Upper lobe of right lung (tissue), 1 donor: ENCODE data around the gene COX6B2. TPM values are rescaled to one million over a fixed set of nuclear protein-coding genes. Genes with fewer than 3 reads are reported as not detected.

ENCODE experiments used
- ATAC-seq: fragments of 200-7000 bp; cut with Tn5 transposase; one replicate; pipeline ENCODE4 v1.9.1; 2020; ENCODE audit warnings: mild to moderate bottlenecking, moderate library complexity
- DNase-seq: peaks from one replicate; pipeline ENCODE4 v3.0.0-alpha.2; 2020
- H3K27ac ChIP-seq: fragments of 200-600 bp; one replicate; pipeline ENCODE4 v1.8.0; 2022
- H3K27me3 ChIP-seq: fragments of 200-600 bp; one replicate; pipeline ENCODE4 v1.8.0; 2022; ENCODE audit warnings: mild to moderate bottlenecking
- H3K36me3 ChIP-seq: fragments of 200-600 bp; one replicate; pipeline ENCODE4 v1.8.0; 2022
- H3K4me1 ChIP-seq: fragments of 200-600 bp; one replicate; pipeline ENCODE4 v1.8.0; 2022
- H3K4me3 ChIP-seq: fragments of 200-600 bp; one replicate; pipeline ENCODE4 v1.8.0; 2022; ENCODE audit warnings: mild to moderate bottlenecking
- H3K9me3 ChIP-seq: fragments of 200-600 bp; one replicate; pipeline ENCODE4 v1.8.0; 2022
- intact Hi-C: fragments of 100-400 bp; cut with DNase I; formaldehyde crosslinking; loops from one replicate; pipeline ENCODE4 v1.11.0; 2022
- total RNA-seq: library from RNA; stranded (reverse); fragmentation: NEBNext Ultra II Directional; extraction: Animal tissue kit (Norgen Biotek cat#: 25700); gene quantifications from one replicate; pipeline ENCODE4 v1.2.1, GENCODE V29; 2021
- TF ChIP-seq, protein P1 (sequence below): fragments of 200-600 bp; IDR thresholded peaks from one replicate; pipeline ENCODE4 v1.8.0; 2022; ENCODE audit warnings: antibody characterized with exemption
- donor health status: DM: no; HTN: yes; CAD: no; lungs with severe emphysema.

The COX6B2 gene
- total RNA-seq, 1 donor from 2014 or later: not detected

DNA sequence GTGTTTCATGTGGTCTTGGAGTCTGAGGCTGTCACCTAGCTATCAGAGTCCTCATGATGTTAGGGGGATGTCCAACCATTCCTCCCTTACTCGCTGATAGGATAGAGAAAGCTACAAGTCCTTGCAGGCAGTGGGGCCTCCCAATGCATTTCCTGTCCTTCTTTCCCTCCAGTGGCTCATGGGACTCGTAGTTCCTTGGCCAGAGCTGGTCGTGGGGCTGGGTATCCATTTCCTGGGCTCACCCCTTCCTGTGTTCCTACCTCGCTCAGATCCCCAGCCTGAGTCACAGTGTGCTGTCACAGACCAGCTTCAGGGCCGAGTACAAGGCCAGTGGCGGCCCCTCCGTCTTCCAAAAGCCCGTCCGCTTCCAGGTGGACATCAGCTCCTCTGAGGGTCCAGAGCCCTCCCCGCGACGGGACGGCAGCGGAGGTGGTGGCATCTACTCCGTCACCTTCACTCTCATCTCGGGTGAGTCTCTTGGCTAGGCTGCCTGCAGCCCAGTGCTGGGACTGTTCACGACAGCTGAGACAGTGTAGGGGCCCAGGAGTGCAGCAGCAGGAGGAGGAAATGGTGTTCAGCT is 48.4 kb downstream of the COX6B2 start:
- TF ChIP-seq, protein P1, sequence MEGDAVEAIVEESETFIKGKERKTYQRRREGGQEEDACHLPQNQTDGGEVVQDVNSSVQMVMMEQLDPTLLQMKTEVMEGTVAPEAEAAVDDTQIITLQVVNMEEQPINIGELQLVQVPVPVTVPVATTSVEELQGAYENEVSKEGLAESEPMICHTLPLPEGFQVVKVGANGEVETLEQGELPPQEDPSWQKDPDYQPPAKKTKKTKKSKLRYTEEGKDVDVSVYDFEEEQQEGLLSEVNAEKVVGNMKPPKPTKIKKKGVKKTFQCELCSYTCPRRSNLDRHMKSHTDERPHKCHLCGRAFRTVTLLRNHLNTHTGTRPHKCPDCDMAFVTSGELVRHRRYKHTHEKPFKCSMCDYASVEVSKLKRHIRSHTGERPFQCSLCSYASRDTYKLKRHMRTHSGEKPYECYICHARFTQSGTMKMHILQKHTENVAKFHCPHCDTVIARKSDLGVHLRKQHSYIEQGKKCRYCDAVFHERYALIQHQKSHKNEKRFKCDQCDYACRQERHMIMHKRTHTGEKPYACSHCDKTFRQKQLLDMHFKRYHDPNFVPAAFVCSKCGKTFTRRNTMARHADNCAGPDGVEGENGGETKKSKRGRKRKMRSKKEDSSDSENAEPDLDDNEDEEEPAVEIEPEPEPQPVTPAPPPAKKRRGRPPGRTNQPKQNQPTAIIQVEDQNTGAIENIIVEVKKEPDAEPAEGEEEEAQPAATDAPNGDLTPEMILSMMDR: no peak
- no peak overlapping the region for H3K4me3 ChIP-seq
- no peak for ATAC-seq
- intact Hi-C loops: no loop called here
- peaks cover 7% of the 10 kb centered on the region for H3K4me1 ChIP-seq
- H3K36me3 ChIP-seq: no peaks in the 10 kb centered on the region
- no peaks in the 10 kb centered on the region for H3K27me3 ChIP-seq
- DNase-seq: no peak
- H3K9me3 ChIP-seq: no peaks in the 10 kb centered on the region
- no peak overlapping the region for H3K27ac ChIP-seq

DNA sequence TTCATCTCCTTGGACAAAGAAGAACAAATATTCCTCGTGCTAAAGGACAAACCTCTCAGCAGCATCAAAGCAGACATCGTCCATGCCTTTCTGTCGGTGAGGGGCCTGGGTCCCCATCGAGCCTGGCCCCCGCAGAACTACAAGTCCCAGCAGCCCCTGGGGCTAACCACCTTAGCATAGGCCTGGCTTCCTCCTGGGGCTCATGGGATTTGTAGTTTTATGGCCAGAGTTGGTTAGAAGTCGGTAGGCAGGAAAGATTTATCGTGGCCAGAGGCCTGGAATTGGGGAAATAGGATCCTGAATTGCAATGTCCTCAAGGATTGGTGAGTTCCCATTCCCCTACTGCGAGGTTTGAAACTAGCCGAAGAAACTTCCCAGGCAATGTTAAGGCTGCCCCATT is 49.0 kb downstream of the COX6B2 start:
- ATAC-seq (peak; percentile 57), DNase-seq (no peak)
- Histone ChIP-seq H3K36me3 (no peaks in the 10 kb centered on the region), H3K4me1 (peaks cover 7% of the 10 kb centered on the region), H3K4me3 (no peak overlapping the region), H3K27me3 (no peaks in the 10 kb centered on the region), H3K9me3 (no peaks in the 10 kb centered on the region), H3K27ac (no peak overlapping the region)
- intact Hi-C loops: no loop called here
- TF ChIP-seq, protein P1: no peak

DNA sequence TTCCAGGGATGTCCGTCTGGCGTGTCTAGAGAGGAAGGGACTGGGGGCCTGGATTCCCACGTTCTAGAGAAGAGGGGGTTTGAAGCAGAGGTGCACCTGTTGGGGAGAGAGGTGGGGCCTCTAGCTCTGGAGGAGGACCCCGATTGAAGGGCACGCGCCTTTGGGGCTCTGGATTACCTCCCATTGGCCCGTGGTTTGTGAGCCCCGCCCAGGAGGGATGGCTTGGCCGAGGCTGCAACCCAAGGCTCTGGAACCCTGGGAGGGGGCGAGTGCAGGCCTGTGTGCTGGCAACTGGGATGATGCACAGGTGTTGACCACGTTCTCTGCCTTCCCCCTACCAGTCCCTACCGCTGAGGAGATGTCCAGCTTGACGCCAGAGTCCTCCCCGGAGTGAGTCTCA is 49.5 kb downstream of the COX6B2 start:
- intact Hi-C loops: no loop called here
- H3K36me3 ChIP-seq: no peaks in the 10 kb centered on the region
- TF ChIP-seq, protein P1: no peak

DNA sequence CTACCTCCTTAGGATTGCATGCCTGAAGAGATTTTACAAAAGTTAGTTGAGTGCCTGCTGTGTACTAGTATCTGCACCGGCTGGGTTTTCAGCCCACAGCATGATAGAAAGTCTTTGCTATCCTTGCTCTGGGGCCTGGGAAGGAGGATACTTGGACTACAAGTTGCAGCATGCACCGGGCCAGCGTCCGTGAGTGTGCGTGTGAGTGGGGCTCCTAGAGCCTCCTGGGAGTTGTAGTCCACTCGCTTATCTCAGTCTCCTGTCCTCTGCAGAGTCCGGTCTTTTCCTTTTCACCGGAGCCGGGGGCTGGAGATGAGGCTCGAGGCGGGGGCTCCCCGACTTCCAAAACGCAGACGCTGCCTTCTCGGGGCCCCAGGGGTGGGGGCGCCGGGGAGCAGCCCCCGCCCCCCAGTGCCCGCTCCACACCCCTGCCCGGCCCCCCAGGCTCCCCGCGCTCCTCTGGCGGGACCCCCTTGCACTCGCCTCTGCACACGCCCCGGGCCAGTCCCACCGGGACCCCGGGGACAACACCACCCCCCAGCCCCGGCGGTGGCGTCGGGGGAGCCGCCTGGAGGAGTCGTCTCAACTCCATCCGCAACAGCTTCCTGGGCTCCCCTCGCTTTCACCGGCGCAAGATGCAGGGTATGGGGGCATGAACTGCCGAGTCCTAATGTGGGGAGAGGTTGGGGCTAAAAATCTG is 50.1 kb downstream of the COX6B2 start:
- H3K27ac ChIP-seq: no peak overlapping the region
- no peaks in the 10 kb centered on the region for H3K9me3 ChIP-seq
- intact Hi-C loops: no loop called here
- ATAC-seq (peak; percentile 12), DNase-seq (no peak)
- H3K4me3 ChIP-seq: no peak overlapping the region
- TF ChIP-seq, protein P1: no peak
- H3K36me3 ChIP-seq: no peaks in the 10 kb centered on the region
- peaks cover 7% of the 10 kb centered on the region for H3K4me1 ChIP-seq
- no peaks in the 10 kb centered on the region for H3K27me3 ChIP-seq

More for the DNA sequence above, 49.5 kb downstream of the COX6B2 start:
- Histone ChIP-seq H3K4me1 (peaks cover 7% of the 10 kb centered on the region), H3K4me3 (no peak overlapping the region), H3K27me3 (no peaks in the 10 kb centered on the region), H3K27ac (no peak overlapping the region), H3K9me3 (no peaks in the 10 kb centered on the region)
- DNase-seq (no peak), ATAC-seq (no peak)

DNA sequence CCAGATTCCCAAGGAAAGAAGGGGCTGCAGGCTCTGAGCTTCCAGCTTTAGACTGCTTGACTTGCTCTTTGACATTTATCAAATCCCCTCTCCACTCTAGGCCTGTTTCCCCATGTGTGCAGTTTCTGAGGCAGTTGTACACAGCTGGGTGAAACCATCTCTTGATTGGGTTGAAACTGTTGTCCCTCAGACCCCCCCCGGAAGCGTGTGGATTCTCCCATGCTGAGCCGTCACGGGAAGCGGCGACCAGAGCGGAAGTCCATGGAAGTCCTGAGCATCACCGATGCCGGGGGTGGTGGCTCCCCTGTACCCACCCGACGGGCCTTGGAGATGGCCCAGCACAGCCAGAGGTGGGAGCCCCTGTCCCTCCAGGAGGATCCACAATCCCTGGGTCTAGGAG is 51.0 kb downstream of the COX6B2 start:
- Histone ChIP-seq H3K4me3 (no peak overlapping the region), H3K27ac (no peak overlapping the region), H3K4me1 (peaks cover 7% of the 10 kb centered on the region), H3K9me3 (no peaks in the 10 kb centered on the region), H3K36me3 (no peaks in the 10 kb centered on the region), H3K27me3 (no peaks in the 10 kb centered on the region)
- no peak for DNase-seq
- no peak for ATAC-seq
- TF ChIP-seq, protein P1: no peak
- intact Hi-C loops: no loop called here
